ENCODE measurements around the gene PSMB10.

Gene PSMB10

GRCh38 chr16:67963662-67964321 is 27.1 kb upstream of the PSMB10 start:
- no peak for DNase-seq (ENCODE audit: low read depth)

GRCh38 chr16:67963292-67963661 is 26.6 kb upstream of the PSMB10 start:
- DNase-seq (ENCODE audit: low read depth) = no peak

- DNase-seq (ENCODE audit: low read depth) = no peak
Measured at GRCh38 chr16:67962135-67962534, 25.5 kb upstream of the PSMB10 start.

- DNase-seq (ENCODE audit: low read depth) = no peak
Measured at GRCh38 chr16:67961551-67961957, 24.9 kb upstream of the PSMB10 start.

- DNase-seq (ENCODE audit: low read depth) = no peak
Measured at GRCh38 chr16:67959536-67960329, 23.1 kb upstream of the PSMB10 start.

GRCh38 chr16:67957622-67958021 is 21.0 kb upstream of the PSMB10 start:
- no peak for DNase-seq (ENCODE audit: low read depth)

- DNase-seq (ENCODE audit: low read depth) = no peak
Measured at GRCh38 chr16:67954421-67955196, 18.0 kb upstream of the PSMB10 start.

- DNase-seq (ENCODE audit: low read depth) = no peak
Measured at GRCh38 chr16:67953641-67954375, 17.2 kb upstream of the PSMB10 start.

- DNase-seq (ENCODE audit: low read depth) = no peak
Measured at GRCh38 chr16:67951485-67951884, 14.8 kb upstream of the PSMB10 start.

GRCh38 chr16:67950335-67950843 is 13.7 kb upstream of the PSMB10 start:
- DNase-seq (ENCODE audit: low read depth) = no peak

GRCh38 chr16:67949645-67950044 is 13.0 kb upstream of the PSMB10 start:
- no peak for DNase-seq (ENCODE audit: low read depth)

- DNase-seq (ENCODE audit: low read depth) = no peak
Measured at GRCh38 chr16:67948015-67948414, 11.4 kb upstream of the PSMB10 start.

- no peak for DNase-seq (ENCODE audit: low read depth)
Measured at GRCh38 chr16:67946966-67947558, 10.4 kb upstream of the PSMB10 start.

GRCh38 chr16:67946128-67946569 is 9.5 kb upstream of the PSMB10 start:
- no peak for DNase-seq (ENCODE audit: low read depth)

- DNase-seq (ENCODE audit: low read depth) = no peak
Measured at GRCh38 chr16:67945392-67945933, 8.8 kb upstream of the PSMB10 start.

- no peak for DNase-seq (ENCODE audit: low read depth)
Measured at GRCh38 chr16:67944690-67945391, 8.2 kb upstream of the PSMB10 start.

GRCh38 chr16:67943619-67944504 is 7.2 kb upstream of the PSMB10 start, which contains the start of gene LCAT:
LCAT (minus strand) TSS chr16:67944120; CDS start chr16:67944101, 19 bp downstream.
- no peak for DNase-seq (ENCODE audit: low read depth)

- DNase-seq (ENCODE audit: low read depth) = no peak
Measured at GRCh38 chr16:67943256-67943618, 6.6 kb upstream of the PSMB10 start.

GRCh38 chr16:67942510-67943255 is 6.0 kb upstream of the PSMB10 start:
- no peak for DNase-seq (ENCODE audit: low read depth)
